Cardiac septum (tissue), 1 donor: ENCODE measurements around the gene RTN4R. TPM values are rescaled to one million over a fixed set of nuclear protein-coding genes. Genes with fewer than 3 reads are reported as not detected.
"Not testable (repeated sequence)": the region's sequence is repeated elsewhere in the genome, so short reads cannot be mapped to it uniquely, and the experiment has no call there.

Source experiments
- DNase-seq: peaks from one replicate; pipeline ENCODE4 v3.0.0-alpha.2; 2020; ENCODE audit warnings: low spot score
- intact Hi-C: fragments of 100-400 bp; cut with DNase I; formaldehyde crosslinking; loops from one replicate; pipeline ENCODE4 v1.14.0; 2022
- total RNA-seq: library from RNA; stranded (reverse); fragmentation: NEBNext Ultra II Directional; extraction: Animal tissue kit (Norgen Biotek cat#: 25700); gene quantifications from one replicate; pipeline ENCODE4 v1.2.1, GENCODE V29; 2021
- donor health status: DM: no; HTN: no; CAD: no.

The RTN4R gene
- total RNA-seq, 1 donor from 2014 or later = 1.0 TPM

GRCh38 chr22:20275836-20276235, 7.7 kb upstream of the RTN4R start:
- no peak for DNase-seq
- intact Hi-C loops = no loop called here

DNA sequence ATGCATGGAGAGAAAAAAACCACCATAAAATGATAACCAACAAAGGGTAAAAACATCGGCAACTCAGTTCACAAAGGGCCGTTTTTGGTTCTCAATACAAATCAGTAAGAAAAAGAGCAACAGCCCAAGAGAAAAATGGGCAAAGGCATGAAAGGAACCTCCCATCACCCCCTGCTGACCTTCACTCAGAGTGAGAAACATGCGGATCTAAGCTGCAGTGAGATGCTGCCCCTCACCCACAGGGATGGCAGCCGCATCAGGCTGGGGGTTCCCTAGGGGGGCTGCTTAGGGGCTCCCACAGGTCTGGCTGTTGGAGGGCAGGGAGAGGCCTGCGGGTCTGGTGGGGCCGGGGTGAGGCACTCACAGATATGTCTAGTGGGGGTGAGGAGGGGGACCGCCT, 7.2 kb upstream of the RTN4R start:
- DNase-seq, intact Hi-C loops: not testable (repeated sequence)

DNA sequence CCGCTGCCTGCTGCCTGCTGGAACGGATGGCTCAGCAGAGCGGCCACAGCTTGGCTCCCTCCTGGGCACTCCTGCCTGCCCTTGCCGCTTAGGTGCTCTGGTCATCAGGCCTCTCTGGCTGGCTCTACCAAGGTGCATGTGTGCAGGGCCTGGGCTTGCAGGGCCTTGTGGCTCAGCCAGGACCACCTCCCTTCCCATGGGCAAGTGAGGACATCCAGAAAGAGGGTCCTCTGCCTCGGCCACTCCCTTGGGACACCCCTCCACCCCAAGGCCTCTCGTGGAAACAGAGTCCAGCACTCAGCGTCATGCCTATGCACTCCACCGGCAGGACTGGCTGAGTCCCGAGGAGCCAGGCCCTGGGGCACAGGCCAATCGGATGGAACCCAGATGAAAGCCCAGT, 6.3 kb upstream of the RTN4R start:
- intact Hi-C loops = loop anchor here (5.0 kb wide), 1 partner anchor 1307 kb away; no protein-coding TSS in a partner anchor
- DNase-seq = not testable (repeated sequence)

DNA sequence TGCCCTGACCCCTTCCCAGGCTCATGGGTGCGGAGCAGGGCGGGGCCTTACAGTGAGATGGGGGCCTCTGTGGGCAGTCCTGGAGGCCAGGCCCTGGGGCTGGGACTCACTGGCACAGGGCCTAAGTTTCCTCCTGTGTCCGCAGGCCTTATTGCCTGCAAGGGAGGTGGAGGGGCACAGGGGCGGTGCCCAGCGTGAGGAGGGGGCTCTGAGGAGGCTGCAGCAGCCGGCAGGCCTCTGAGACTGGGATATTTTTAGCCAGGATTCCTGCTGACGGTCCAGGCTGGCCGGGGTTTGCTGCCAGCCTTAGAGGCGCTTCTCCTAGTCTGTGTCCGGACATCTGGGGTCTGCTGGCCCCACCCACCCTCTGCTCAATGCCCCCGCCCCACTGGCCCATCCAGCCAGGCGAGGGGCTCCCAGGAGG, 5.7 kb upstream of the RTN4R start:
- intact Hi-C loops = loop anchor here (5.0 kb wide), 1 partner anchor 1306 kb away; no protein-coding TSS in a partner anchor
- no peak for DNase-seq

GRCh38 chr22:20272700-20273099, 4.6 kb upstream of the RTN4R start:
- intact Hi-C loops = loop anchor here (5.0 kb wide), 1 partner anchor 1305 kb away; no protein-coding TSS in a partner anchor
- no peak for DNase-seq

DNA sequence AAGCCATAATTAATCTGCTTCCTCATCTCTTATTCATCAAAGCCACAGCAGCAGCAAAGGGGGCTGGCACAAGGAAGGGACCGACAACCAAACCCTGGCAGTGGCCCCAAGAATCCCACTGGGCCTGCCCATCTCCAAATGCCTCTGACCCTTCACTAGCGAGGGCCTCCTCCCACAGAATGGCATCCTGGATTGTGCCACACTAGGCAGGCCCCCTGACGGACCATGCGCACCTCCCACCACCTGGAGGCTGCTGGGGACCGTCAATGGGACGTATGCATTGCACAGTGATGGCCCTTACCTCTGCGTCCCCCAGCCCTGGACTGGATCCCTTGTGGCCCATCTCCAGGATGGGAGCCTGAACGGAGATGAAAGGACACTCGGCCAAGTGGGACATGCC, 4.1 kb upstream of the RTN4R start:
- DNase-seq = no peak
- intact Hi-C loops = loop anchor here (5.0 kb wide), 1 partner anchor 1305 kb away; no protein-coding TSS in a partner anchor

- no peak for DNase-seq
- intact Hi-C loops = loop anchor here (5.0 kb wide), 1 partner anchor 1304 kb away; no protein-coding TSS in a partner anchor
Observed at GRCh38 chr22:20271114-20271994, 3.2 kb upstream of the RTN4R start.

DNA sequence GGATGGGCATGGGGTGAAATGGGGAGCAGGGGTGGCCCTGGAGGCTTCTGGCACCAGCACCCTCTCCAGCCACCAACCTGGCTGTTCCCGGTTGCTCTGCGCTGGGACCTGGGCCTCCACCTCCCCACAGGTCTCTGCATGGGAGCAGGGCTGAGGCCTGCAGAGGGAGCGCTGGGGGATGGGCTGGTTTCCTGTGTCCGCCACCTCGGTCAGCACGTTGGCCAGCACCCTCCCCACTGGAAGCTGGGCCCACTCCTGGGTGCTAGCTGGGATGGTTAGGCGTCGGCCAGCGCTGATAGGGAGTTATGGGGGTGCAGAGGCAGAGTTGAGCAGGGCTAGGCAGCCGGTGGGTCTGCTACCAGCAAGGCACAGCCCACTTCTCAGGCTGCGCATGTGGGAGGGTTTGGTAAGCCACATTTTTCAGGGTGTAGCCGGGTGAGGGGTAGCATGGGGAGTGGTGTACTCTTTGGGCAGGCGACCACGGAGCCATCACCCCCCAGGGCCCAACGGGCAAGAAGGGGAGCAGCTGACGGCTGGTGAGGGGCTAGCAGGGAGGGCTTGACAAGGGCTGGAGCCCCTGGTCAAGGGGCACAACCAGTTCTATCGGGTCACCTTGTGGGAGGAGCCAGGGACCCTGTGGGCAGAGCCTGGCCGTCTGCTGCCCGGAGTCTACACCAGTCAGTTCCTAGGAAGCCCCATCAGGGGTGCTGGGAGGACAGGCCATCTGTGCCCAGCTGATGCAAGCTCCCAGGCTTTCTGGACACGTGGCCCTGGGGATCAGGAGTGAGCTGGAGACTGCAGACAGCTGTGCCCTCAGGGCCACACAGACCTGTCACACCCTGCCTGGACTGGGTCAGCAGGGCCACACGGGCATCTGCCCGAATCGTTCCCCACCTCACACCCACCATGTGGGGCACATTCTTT, 2.3 kb upstream of the RTN4R start:
- not testable (repeated sequence) for DNase-seq
- intact Hi-C loops = loop anchor here (5.0 kb wide), 1 partner anchor 1303 kb away; no protein-coding TSS in a partner anchor

- intact Hi-C loops = loop anchor here (5.0 kb wide), 1 partner anchor 1302 kb away; no protein-coding TSS in a partner anchor
- not testable (repeated sequence) for DNase-seq
Observed at GRCh38 chr22:20269673-20270072, 1.6 kb upstream of the RTN4R start.

DNA sequence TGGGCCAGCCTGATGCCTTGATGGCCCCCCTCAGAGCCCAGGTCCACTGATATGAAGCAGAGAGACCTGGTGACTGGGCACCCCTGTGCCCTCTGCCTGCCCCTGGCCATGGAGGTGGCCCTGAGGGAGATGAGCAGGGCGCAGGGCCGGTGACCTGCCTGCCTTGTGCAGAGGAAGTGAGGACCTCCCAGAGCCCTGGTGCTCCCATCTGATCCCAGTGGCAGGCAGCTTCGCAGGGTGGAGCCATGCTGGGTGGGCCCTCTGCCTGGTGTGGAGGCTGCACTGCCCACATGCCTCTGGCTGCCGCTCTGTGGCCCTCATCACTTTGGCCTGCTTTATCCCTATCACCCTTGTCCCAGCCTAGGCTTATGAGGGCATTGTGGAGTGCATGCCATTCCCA, 1.1 kb upstream of the RTN4R start:
- intact Hi-C loops, DNase-seq: not testable (repeated sequence)

DNA sequence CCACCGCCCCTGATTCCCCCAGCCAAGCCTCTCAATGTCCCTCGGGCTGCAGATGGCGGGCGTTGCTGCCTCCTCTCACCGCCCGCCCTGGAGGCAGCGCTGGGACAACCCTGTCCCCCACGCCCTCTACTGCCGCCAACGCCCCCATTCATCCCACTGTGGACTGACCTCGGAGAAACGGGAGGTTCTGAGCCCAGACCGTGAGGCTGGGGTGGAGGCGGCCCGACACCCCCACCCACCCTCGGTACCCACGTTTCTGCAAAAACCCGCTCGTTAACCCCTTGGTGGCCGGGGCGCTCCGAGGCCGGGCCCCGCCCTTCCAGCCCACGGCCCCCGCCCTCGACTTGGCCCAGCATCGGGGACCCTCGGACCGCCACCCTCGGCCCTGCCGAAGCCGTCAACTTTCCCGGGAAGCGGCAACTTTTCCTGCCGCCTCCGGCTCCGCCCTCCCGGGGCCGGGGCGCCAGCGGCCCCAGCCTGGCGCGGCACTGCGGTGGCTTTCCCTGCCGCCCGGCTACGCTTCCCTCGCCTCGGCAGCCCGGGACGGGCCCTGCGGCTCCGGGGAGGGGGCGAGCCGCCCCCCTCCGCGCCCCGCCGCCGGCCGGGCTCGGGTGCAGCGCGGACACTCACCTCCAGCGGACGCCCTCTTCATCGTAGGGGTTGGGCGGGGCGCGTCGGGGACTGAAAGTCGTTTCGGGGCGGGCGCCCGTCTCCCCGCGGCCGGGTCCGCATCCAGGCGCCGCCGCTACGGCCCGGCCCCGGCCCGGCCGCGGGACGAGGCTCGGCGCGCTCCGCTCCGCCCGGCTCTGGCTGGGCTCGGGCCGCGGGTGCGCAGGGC, 458 bp downstream of the RTN4R start:
- no peak for DNase-seq
- intact Hi-C loops = loop anchor here (1.0 kb wide), 1 partner anchor 110 kb away; no protein-coding TSS in a partner anchor

GRCh38 chr22:20266667-20267440, 1.3 kb downstream of the RTN4R start:
- intact Hi-C loops = loop anchor here (1.0 kb wide), 1 partner anchor 110 kb away; no protein-coding TSS in a partner anchor
- not testable (repeated sequence) for DNase-seq

DNA sequence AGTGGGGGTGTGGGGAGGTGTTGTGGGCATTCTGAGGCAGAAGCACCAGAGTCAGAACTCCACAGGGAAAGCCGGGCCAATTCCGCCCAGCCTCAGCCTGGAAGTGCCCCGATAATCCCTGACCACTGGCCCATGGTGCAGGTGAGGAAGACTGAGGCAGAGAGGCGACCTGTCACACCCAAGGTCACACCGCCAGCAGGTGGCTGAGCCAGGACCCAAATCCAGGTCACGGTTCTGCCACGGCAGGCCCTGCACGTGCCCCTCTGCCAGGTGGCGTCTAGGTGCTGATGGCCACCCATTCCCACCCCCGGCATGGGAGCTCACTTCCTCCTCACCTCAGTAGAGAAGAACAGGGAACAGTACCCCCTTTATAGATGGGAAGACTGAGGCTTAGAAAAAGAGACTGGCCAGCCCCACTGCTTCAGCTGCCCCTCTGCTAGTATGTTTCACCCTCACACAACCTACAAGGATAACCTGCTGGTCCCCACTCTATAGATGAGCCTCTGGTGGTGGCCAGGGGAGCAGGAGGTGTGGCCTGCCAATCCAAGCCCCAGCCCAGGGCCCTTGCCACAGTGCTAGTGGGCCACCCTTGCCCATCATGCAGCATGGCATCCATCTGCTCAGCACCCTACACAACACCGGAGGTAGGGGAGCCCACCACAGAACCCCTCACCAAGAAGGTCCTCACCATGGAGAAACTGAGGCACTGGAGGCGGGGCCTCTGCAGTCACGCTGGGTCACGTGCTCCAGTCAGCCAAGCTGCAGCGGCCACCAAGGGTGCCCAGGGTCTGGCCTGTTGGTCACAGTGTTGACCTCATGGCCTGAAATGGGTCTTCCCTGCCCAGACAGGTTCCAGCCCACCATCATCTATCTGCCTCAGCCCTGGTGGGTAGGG, 2.1 kb downstream of the RTN4R start:
- intact Hi-C loops, DNase-seq: not testable (repeated sequence)

DNA sequence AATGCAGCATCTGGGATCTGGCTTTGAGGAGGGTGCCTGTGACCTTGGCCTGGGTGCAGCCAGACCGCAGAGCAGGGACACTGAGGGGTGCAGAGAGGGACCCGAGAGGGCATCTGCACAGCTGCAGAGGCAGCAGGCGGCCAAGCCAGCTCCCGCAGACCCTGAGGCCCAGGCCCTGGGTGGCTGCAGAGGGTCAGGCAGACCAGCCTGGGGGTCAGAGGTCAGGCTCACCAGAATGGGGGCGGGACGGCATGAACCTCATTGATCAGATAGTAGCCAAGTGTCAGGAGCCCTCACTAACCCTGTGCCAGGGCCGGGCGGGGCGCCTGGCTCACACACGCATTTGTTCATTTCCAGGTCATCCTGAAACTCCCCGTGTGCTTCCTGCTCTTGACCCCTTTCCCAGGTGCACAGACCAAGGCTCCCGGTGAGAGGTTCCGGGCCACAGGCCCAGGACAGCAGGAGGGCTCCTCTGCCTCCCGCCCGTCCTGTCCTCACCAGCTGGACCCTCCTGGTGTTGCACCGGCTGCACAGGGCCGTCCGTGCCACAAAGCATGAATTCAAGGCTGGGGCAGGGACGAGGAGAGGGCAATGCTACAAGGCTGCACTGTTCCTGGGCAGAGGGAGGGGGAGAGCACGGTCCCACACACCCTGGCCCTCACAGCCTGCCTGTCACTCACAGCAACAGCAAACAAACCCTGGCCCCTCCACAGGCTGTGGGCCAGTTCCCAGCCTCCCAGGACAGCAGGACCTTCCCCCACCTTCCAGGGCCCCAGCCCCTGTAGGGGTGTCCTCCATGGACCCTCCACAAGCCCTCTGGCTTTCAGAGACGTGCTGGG, 3.3 kb downstream of the RTN4R start:
- DNase-seq = no peak
- intact Hi-C loops = no loop called here

- intact Hi-C loops, DNase-seq: not testable (repeated sequence)
Observed at GRCh38 chr22:20263404-20264281, 4.5 kb downstream of the RTN4R start.
